HepG2 (cell line): ENCODE data around the gene BPIFA1. TPM values are rescaled to one million over a fixed set of nuclear protein-coding genes. Genes with fewer than 3 reads are reported as not detected.

Experiments used
- CBFB ChIP-seq: sonication (generic); formaldehyde crosslinking; IDR thresholded peaks from 2 replicates; pipeline ENCODE4 v1.4.0; 2020; ENCODE audit warnings: missing genetic modification reagents
- KAT7 ChIP-seq: IDR thresholded peaks from 2 replicates; pipeline ENCODE4 v1.6.1; 2018; ENCODE audit warnings: borderline replicate concordance, missing compliant biosample characterization
- SALL2 ChIP-seq: sonication (generic); formaldehyde crosslinking; IDR thresholded peaks from 2 replicates; pipeline ENCODE4 v1.8.1; 2023; ENCODE audit warnings: mild to moderate bottlenecking, missing genetic modification reagents, inconsistent platforms
- SMAD9 ChIP-seq: sonication (generic); formaldehyde crosslinking; IDR thresholded peaks from 2 replicates; pipeline ENCODE4 v1.5.1; 2020; ENCODE audit warnings: mild to moderate bottlenecking, missing genetic modification reagents
- SOX6 ChIP-seq, 2 experiments: fragments of 450-650 bp in 1 of 2; sonication (generic) in 1 of 2; formaldehyde crosslinking in 1 of 2; IDR thresholded peaks; 2 replicates each; pipeline versions ENCODE4 v1.4.0 to v1.6.1; 2017 to 2020; ENCODE audit warnings: antibody characterized with exemption in 1 of 2, mild to moderate bottlenecking in 1 of 2, missing genetic modification reagents in 1 of 2
- TOPORS ChIP-seq: sonication (generic); formaldehyde crosslinking; IDR thresholded peaks from 2 replicates; pipeline ENCODE4 v1.8.0; 2023; ENCODE audit warnings: mild to moderate bottlenecking, missing genetic modification reagents
- ZNF256 ChIP-seq: sonication (generic); formaldehyde crosslinking; conservative IDR thresholded peaks from 2 replicates; pipeline ENCODE4 v1.4.0; 2020; ENCODE audit warnings: missing genetic modification reagents
- ZNF263 ChIP-seq: sonication (generic); formaldehyde crosslinking; IDR thresholded peaks from 2 replicates; pipeline ENCODE4 v1.4.0; 2020; ENCODE audit warnings: missing genetic modification reagents
- ZNF383 ChIP-seq: sonication (generic); formaldehyde crosslinking; IDR thresholded peaks from 2 replicates; pipeline ENCODE4 v1.4.0; 2020; ENCODE audit warnings: missing genetic modification reagents, mild to moderate bottlenecking, borderline replicate concordance
- ZNF543 ChIP-seq: sonication (generic); formaldehyde crosslinking; IDR thresholded peaks from 2 replicates; pipeline ENCODE4 v1.4.0; 2020; ENCODE audit warnings: mild to moderate bottlenecking, missing genetic modification reagents
- ZNF749 ChIP-seq: sonication (generic); formaldehyde crosslinking; IDR thresholded peaks from 2 replicates; pipeline ENCODE4 v1.8.0; 2022; ENCODE audit warnings: mild to moderate bottlenecking, missing genetic modification reagents, moderate library complexity, borderline replicate concordance
- ZNF768 ChIP-seq: sonication (generic); formaldehyde crosslinking; IDR thresholded peaks from 2 replicates; pipeline ENCODE4 v1.4.0; 2020; ENCODE audit warnings: missing genetic modification reagents
- polyA plus RNA-seq, 8 experiments: library from polyadenylated mRNA; depleted of rRNA in 3 of 8; stranded (reverse) in 7 of 8; unstranded in 1 of 8; fragments of >200 nt; fragmentation: Illumina TruSeq in 4 of 8; extraction: Trizol in 4 of 8; gene quantifications; 2 replicates each; pipeline versions ENCODE4 v1.2.1 to v1.2.3, GENCODE V29; 2011 to 2016; ENCODE audit warnings: low read depth in 4 of 8, missing spikeins in 1 of 8, mixed read lengths in 1 of 8; ENCODE audit not compliant: insufficient read depth in 1 of 8
- total RNA-seq, 5 experiments: library from RNA; depleted of rRNA; stranded (reverse); fragments of >200 nt; fragmentation: Illumina TruSeq; extraction: Trizol; gene quantifications; 2 replicates each; pipeline ENCODE4 v1.2.3, GENCODE V29; 2016; ENCODE audit warnings: low read depth in 1 of 5
- TF ChIP-seq, protein P1 (sequence below), 2 experiments: fragments of 450-650 bp in 1 of 2; sonication (generic) in 1 of 2; formaldehyde crosslinking in 1 of 2; IDR thresholded peaks; 2 replicates each; pipeline versions ENCODE4 v1.6.1 to v1.8.0; 2016 to 2022; ENCODE audit warnings: antibody characterized with exemption in 1 of 2, mild to moderate bottlenecking in 1 of 2, missing genetic modification reagents in 1 of 2
- TF ChIP-seq, protein P2 (sequence below): sonication (generic); formaldehyde crosslinking; conservative IDR thresholded peaks from 2 replicates; pipeline ENCODE4 v1.4.0; 2020; ENCODE audit warnings: missing genetic modification reagents
- TF ChIP-seq, protein P3 (sequence below): IDR thresholded peaks from 2 replicates; pipeline ENCODE4 v1.6.1; 2016; ENCODE audit warnings: mild to moderate bottlenecking

The BPIFA1 gene
- total and polyA plus RNA-seq, 2 of the 13 experiments (the other 11 are each of a cell fraction or from before 2014, with no cell fraction given) = not detected

DNA sequence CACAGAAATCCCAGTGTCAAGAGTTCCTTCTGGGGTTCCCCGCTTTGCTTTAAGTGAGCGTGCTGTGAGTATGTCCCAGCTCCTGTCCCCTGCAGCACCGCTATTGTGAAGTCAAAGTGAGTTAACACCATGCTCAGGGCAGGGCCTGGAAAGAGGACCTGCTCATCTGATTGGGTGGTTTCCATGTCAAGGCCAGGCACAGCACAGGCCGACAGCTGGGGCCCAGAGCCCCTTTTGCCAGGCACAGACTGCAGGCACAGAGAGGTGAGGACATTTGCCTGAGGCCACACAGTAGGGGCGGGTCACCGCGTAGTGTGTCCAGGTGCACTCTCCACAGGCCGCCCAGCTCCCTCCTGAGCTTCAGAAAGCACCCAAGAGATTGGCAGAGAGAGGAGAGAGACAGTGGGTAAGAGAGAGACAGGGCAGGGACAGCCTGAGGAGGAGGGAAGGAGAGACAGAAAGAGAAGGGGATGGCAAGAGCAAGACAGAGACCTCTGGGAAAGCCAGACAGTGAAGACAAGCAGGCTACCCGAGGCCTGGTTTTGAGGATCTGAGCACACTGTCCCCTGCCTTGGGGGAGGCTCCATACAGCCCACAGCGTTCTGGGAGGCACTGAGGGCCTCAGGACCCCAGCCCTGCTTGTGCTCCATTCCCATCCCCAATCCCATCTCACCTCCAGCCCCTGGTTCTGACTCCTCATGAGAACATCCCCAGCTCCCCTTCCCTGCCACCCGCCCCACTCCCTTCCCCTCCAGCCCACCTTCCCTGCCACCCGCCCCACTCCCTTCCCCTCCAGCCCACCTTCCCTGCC, 40.7 kb downstream of the BPIFA1 start (continued):
- TF ChIP-seq, protein P1, sequence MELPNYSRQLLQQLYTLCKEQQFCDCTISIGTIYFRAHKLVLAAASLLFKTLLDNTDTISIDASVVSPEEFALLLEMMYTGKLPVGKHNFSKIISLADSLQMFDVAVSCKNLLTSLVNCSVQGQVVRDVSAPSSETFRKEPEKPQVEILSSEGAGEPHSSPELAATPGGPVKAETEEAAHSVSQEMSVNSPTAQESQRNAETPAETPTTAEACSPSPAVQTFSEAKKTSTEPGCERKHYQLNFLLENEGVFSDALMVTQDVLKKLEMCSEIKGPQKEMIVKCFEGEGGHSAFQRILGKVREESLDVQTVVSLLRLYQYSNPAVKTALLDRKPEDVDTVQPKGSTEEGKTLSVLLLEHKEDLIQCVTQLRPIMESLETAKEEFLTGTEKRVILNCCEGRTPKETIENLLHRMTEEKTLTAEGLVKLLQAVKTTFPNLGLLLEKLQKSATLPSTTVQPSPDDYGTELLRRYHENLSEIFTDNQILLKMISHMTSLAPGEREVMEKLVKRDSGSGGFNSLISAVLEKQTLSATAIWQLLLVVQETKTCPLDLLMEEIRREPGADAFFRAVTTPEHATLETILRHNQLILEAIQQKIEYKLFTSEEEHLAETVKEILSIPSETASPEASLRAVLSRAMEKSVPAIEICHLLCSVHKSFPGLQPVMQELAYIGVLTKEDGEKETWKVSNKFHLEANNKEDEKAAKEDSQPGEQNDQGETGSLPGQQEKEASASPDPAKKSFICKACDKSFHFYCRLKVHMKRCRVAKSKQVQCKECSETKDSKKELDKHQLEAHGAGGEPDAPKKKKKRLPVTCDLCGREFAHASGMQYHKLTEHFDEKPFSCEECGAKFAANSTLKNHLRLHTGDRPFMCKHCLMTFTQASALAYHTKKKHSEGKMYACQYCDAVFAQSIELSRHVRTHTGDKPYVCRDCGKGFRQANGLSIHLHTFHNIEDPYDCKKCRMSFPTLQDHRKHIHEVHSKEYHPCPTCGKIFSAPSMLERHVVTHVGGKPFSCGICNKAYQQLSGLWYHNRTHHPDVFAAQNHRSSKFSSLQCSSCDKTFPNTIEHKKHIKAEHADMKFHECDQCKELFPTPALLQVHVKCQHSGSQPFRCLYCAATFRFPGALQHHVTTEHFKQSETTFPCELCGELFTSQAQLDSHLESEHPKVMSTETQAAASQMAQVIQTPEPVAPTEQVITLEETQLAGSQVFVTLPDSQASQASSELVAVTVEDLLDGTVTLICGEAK (IDR thresholded peaks at IDR 0.05) = no peak
- TF ChIP-seq, protein P1 (CRISPR knock-in tag; IDR thresholded peaks at IDR 0.05) = peak; percentile 70
- TF ChIP-seq ZNF263 (CRISPR knock-in tag) = no peak
- no peak for TF ChIP-seq CBFB (CRISPR knock-in tag)
- TF ChIP-seq, protein P2, sequence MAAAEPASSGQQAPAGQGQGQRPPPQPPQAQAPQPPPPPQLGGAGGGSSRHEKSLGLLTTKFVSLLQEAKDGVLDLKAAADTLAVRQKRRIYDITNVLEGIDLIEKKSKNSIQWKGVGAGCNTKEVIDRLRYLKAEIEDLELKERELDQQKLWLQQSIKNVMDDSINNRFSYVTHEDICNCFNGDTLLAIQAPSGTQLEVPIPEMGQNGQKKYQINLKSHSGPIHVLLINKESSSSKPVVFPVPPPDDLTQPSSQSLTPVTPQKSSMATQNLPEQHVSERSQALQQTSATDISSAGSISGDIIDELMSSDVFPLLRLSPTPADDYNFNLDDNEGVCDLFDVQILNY (CRISPR knock-in tag) = no peak
- TF ChIP-seq ZNF749 (CRISPR knock-in tag) = no peak
- no peak for TF ChIP-seq SMAD9 (CRISPR knock-in tag)
- TF ChIP-seq SOX6 (IDR thresholded peaks at IDR 0.05) = no peak
- TF ChIP-seq SOX6 (CRISPR knock-in tag; IDR thresholded peaks at IDR 0.05) = no peak; the same call in 1 of the 2 replicates
- TF ChIP-seq TOPORS = no peak
- peak; percentile 100 for TF ChIP-seq ZNF768
- TF ChIP-seq ZNF543 (CRISPR knock-in tag) = no peak
- TF ChIP-seq SALL2 (CRISPR knock-in tag) = no peak
- TF ChIP-seq, protein P3, sequence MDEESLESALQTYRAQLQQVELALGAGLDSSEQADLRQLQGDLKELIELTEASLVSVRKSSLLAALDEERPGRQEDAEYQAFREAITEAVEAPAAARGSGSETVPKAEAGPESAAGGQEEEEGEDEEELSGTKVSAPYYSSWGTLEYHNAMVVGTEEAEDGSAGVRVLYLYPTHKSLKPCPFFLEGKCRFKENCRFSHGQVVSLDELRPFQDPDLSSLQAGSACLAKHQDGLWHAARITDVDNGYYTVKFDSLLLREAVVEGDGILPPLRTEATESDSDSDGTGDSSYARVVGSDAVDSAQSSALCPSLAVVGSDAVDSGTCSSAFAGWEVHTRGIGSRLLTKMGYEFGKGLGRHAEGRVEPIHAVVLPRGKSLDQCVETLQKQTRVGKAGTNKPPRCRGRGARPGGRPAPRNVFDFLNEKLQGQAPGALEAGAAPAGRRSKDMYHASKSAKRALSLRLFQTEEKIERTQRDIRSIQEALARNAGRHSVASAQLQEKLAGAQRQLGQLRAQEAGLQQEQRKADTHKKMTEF = 0 out of 2 replicates have a peak, but pooled peaks have one; percentile 56
- TF ChIP-seq ZNF256 = no peak
- TF ChIP-seq ZNF383 (CRISPR knock-in tag) = no peak
- no peak for TF ChIP-seq KAT7 (CRISPR knock-in tag)
